Measurements from ENCODE around the gene NCEH1. TPM values are rescaled to one million over a fixed set of nuclear protein-coding genes. Genes with fewer than 3 reads are reported as not detected.

Gene NCEH1
- total and polyA plus RNA-seq, 10 of the 15 experiments (the other 5 are each of a cell fraction or from before 2014, with no cell fraction given), result 1.8 to 8.1 (median 4.5) TPM

- TF ChIP-seq IKZF2 (IDR thresholded peaks at IDR 0.05), result no peak
- TF ChIP-seq MAX (IDR thresholded peaks at IDR 0.05; ENCODE audit: low read depth, low read length), result no peak
Observed at GRCh38 chr3:172713316-172713715, 2.4 kb upstream of the NCEH1 start (continued).

GRCh38 chr3:172711454-172711795, 558 bp upstream of the NCEH1 start:
- Histone ChIP-seq H3K27ac (ENCODE audit: control insufficient read depth, insufficient read depth) (no peak overlapping the region; the same call in 1 of the 2 replicates), H3K9ac (ENCODE audit: control insufficient read depth, insufficient read depth, low read length) (peak overlapping the region; percentile 64), H3K27me3 (replicated peaks in 1 of 2; ENCODE audit: control insufficient read depth in 2 of 2, insufficient read depth in 2 of 2, low read length in 1 of 2) (no peaks in the 10 kb centered on the region), H3K4me3 (peak overlapping the region; percentile 67), H3K9me3 (replicated peaks; ENCODE audit: control insufficient read depth, insufficient read depth, low read length) (no peaks in the 10 kb centered on the region), H3K4me1 (ENCODE audit: control insufficient read depth, insufficient read depth, low read length) (no peaks in the 10 kb centered on the region; the same call in 1 of the 2 replicates), H4K20me1 (ENCODE audit: control insufficient read depth, insufficient read depth) (no peaks in the 10 kb centered on the region), H3K79me2 (ENCODE audit: control insufficient read depth, insufficient read depth, low read length) (no peaks in the 10 kb centered on the region; the same call in 1 of the 2 replicates), H3K4me2 (ENCODE audit: control insufficient read depth, insufficient read depth) (peak overlapping the region; percentile 96), H3K36me3 (ENCODE audit: control insufficient read depth in 2 of 2, insufficient read depth in 2 of 2, low read length in 1 of 2) (no peaks in the 10 kb centered on the region), H2AFZ (ENCODE audit: control insufficient read depth, low read depth, low read length) (peak overlapping the region; percentile 88)
- in situ Hi-C loops (cut with MboI) (no loop called here), intact Hi-C loops (cut with micrococcal nuclease; ENCODE audit: unreplicated experiment) (loop anchor here (1.0 kb wide), 1 partner anchor 38 kb away; no protein-coding TSS in a partner anchor)
- ChIA-PET SMC1A (ENCODE audit: uncharacterized antibody, unreplicated experiment) (interaction anchor here (0.6 to 1.9 kb wide), 5 partner anchors 14 to 39 kb away, joined by 3 to 13 read pairs (median 4); partner anchors contain the start of gene ECT2), RAD21 (ENCODE audit: unreplicated experiment) (interaction anchor here (0.5 to 3.2 kb wide), 4 partner anchors 37 to 84 kb away, joined by 3 to 18 read pairs (median 4); no protein-coding TSS in a partner anchor), POLR2A (interaction anchor here (1.1 kb wide), 1 partner anchor 40 kb away, joined by 3 read pairs; no protein-coding TSS in a partner anchor), CTCF (interaction anchor here (0.6 to 3.5 kb wide), 15 partner anchors 12 to 370 kb away, joined by 3 to 53 read pairs (median 4); partner anchors contain the start of gene ECT2)
- ATAC-seq, result peak; percentile 19
- DNase-seq (ENCODE audit: low read depth, low spot score), result no peak
- BruUV-seq (replicated peaks), result no TSS peak
- 0% methylated on average over 2 of the region's 2 CpGs for WGBS (ENCODE audit: insufficient coverage, insufficient replicate concordance, low lambda C conversion rate, missing lambda C conversion rate)
- no peak for FAIRE-seq
- no peak for TF ChIP-seq KDM1A (IDR thresholded peaks at IDR 0.05; ENCODE audit: borderline replicate concordance)
- peak; percentile 1; the same call in 1 of the 2 replicates for TF ChIP-seq JUNB (IDR thresholded peaks at IDR 0.05)
- no peak for TF ChIP-seq RAD21 (IDR thresholded peaks at IDR 0.05; ENCODE audit: insufficient read depth, low read depth, low read length)
- TF ChIP-seq TCF7 (IDR thresholded peaks at IDR 0.05; ENCODE audit: borderline replicate concordance), result no peak
- TF ChIP-seq USF2 (IDR thresholded peaks at IDR 0.05; ENCODE audit: borderline replicate concordance, low read depth, low read length), result no peak
- no peak for TF ChIP-seq TCF3 (IDR thresholded peaks at IDR 0.05; ENCODE audit: borderline replicate concordance, insufficient read depth, low read depth, low read length)
- TF ChIP-seq HDAC6 (IDR thresholded peaks at IDR 0.05; ENCODE audit: unreplicated experiment), result no peak
- no peak for TF ChIP-seq YBX1 (IDR thresholded peaks at IDR 0.05)
- no peak for TF ChIP-seq SIX5 (IDR thresholded peaks at IDR 0.05; ENCODE audit: low read depth, low read length, severe bottlenecking)
- TF ChIP-seq BHLHE40 (IDR thresholded peaks at IDR 0.05; ENCODE audit: borderline replicate concordance in 1 of 2, low read depth in 2 of 2, low read length in 1 of 2), result no peak
- no peak for TF ChIP-seq TCF12 (IDR thresholded peaks at IDR 0.05; ENCODE audit: low read depth, low read length)
- 0 out of 2 replicates have a peak, but pooled peaks have one; percentile 12 for TF ChIP-seq PML (IDR thresholded peaks at IDR 0.05; ENCODE audit: low read length)
- no peak for TF ChIP-seq CTCF (IDR thresholded peaks at IDR 0.05 in 2 of 3, conservative IDR thresholded peaks at IDR 0.05 in 1 of 3; ENCODE audit: control insufficient read depth in 2 of 3, extremely low read depth in 1 of 3, insufficient read depth in 1 of 3, low read depth in 3 of 3, low read length in 3 of 3)
- TF ChIP-seq POU2F2 (IDR thresholded peaks at IDR 0.05; ENCODE audit: borderline replicate concordance, low read depth, low read length), result no peak
